Keratinocyte (primary cell): ENCODE measurements around the gene DIAPH2.

ENCODE experiments used
- CTCF ChIP-seq, 3 experiments: IDR thresholded peaks in 1 of 3; conservative IDR thresholded peaks in 1 of 3; optimal IDR thresholded peaks in 1 of 3; 2 replicates in 2 of 3; 3 replicates in 1 of 3; pipeline versions ENCODE3 to v1.5.1; 2011; ENCODE audit warnings: low read length in 3 of 3, mild to moderate bottlenecking in 3 of 3, moderate library complexity in 2 of 3, control low read depth in 1 of 3, inconsistent platforms in 1 of 3; ENCODE audit not compliant: insufficient read depth in 2 of 3; ENCODE audit errors: extremely low read depth in 1 of 3
- EZH2 ChIP-seq: IDR thresholded peaks from one replicate; pipeline ENCODE4 v1.6.1; 2012; ENCODE audit warnings: inconsistent platforms, mild to moderate bottlenecking, low read length, moderate library complexity

DNA sequence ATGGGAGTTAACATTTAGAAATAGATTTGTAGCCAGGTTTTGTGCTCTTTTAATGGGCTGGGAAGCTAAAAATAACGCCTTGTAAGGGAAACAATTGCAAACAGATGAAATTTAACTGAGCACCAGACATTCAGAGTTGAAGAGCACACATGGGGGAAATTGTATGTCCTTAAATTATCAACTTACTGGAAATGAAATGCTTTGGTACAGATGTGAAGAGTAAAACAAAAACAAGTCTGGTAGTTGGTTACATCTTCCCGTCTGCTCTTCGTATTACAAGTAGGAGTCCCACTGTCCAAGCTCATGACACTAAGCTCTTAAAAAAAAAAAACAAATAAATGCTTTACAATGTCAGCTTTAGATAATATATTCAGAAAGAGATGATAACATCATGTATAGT is 139.5 kb downstream of the DIAPH2 start:
- TF ChIP-seq CTCF (optimal IDR thresholded peaks at IDR 0.05 in 1 of 3, IDR thresholded peaks at IDR 0.05 in 1 of 3, conservative IDR thresholded peaks at IDR 0.05 in 1 of 3; ENCODE audit: extremely low read depth in 1 of 3, insufficient read depth in 2 of 3, low read length in 3 of 3) (no peak), EZH2 (no peak)
